HG02970 (cell line): Measurements from ENCODE around the gene MLLT10.

Experiments
- ATAC-seq: cut with Tn5 transposase; IDR thresholded peaks from one replicate; pipeline ENCODE4 v1.9.1; 2021; ENCODE audit warnings: mild to moderate bottlenecking, moderate library complexity, moderate number of reproducible peaks; ENCODE audit not compliant: unreplicated experiment, low FRiP score

The MLLT10 gene

DNA sequence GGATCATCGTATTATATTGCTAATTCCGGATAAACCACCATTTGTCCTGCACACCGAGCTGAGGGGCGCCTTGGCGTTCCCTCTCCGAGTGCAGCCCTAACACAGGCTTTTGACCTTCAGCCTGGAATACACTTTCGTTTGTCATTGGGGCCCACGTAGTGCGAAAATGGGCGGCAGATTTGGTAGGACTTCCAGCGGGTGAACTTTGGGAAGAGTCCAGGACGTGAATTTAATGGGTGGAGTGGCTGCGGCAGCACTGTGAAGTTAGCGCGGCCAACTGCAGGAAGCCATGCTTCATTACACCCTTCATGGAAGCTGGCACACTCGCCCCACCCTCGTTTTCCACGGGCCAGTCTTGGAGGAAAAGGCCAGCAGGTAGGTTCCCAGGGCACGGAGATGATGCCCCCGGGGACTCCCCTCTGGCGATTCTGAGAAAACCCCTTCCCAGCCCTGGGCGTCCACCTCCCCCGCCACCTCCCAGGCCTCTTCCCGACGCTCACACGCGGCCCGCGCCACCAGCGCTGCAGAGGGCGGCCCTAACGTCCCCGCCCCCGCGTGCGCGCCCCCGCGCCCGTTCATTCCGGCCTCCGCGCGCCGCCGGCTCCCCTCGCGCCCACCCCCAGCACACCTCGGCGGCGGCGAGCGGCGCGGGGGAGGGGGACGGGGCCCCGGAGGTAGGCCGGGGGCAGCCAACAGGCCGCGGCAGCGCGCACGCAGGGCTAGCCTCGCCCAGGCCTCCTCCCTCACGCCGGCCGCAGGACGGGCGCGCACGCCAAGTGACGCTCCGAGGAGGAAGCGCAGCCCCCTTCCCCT lies at the start of gene MLLT10:
Gene MLLT10, plus strand, starts transcription at position 766 of the 813 bp plus-strand sequence. CDS start 413 bp downstream, outside the sequence.
- peak; percentile 95 for ATAC-seq

DNA sequence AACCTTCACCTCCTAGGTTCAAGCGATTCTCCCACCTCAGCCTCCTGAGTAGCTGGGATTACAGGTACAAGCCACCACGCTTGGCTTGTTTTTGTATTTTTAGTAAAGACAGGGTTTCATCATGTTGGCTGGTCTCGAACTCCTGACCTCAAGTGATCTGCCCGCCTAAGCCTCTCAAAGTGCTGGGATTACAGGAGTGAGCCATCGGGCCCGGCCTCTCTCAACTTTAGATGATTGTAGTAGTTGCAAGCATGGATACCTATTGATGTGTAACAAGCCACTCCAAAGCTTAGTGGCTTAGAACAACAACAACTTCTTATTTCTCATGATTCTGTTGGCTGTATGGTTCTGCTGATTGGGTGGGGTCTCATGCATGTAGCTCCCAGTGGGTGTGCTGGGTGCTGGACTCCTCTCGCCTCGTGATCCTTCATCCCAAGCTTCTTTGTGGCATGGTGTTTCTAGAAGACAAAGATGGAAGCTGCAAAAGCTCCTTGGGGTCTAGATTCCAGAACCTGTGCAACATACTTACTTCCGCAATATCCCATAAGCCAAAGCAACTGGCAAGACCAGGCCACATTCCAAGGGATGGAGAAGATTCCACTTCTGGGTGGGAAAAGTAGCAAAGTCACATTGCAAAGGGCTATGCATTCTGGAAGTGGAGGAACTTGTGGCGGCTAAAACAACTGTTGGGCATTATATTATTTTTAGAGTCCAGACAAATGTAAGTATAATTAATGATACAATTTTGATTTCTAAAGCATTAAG lies 46.4 kb upstream of the MLLT10 start:
- ATAC-seq: no peak

GRCh38 chr10:21488246-21488956 lies 45.6 kb upstream of the MLLT10 start:
- no peak for ATAC-seq

- ATAC-seq: no peak
Observed at GRCh38 chr10:21488957-21489446, 45.0 kb upstream of the MLLT10 start.

DNA sequence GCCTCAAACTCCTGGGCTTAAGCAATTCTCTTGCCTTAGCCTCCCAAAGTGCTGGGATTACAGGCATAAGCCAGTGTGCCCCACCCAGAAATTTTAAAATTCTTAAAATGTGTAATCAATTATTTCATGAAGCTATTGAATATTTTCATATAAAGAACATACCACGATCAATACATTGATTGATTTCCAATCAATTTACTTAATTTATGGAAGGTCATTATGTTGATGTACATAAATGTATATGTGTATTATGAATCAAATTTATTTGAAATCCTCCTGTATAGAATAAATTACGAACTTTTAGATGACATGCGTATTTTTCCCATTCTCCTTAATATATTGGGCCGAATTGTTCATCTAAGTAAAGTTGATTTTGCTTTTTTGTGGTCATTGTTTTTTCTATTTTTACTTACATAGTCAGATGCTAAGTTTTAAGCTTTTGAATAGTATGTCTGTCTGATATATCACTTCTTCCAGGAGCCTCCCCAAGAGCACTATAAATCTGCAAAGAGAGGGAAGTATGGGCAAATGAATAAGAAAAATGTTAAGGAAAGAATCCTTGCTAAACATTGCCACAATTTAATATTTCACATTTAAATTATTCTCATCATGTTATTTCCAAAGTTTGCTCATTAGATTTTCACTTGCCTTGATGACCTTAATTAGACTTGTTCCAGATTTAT lies 43.9 kb upstream of the MLLT10 start:
- ATAC-seq: no peak

DNA sequence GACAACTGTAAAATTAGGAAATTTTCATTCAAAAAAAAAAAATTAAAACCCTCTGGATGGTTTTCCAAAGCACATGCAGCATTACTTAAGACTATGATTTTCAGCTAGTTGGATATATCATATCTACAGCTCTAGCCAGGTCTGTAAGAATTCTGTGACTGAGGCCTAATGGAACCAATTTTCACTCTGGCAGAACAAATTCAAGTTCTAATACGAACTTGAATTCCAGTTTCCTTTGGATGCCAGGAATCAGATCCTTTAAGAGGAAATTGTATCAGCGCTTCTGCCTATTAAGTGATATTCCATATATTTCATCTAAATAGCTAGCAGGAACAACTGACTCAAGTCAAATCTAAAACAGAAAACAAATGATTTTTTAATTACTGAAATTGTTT lies 43.3 kb upstream of the MLLT10 start:
- ATAC-seq: no peak

DNA sequence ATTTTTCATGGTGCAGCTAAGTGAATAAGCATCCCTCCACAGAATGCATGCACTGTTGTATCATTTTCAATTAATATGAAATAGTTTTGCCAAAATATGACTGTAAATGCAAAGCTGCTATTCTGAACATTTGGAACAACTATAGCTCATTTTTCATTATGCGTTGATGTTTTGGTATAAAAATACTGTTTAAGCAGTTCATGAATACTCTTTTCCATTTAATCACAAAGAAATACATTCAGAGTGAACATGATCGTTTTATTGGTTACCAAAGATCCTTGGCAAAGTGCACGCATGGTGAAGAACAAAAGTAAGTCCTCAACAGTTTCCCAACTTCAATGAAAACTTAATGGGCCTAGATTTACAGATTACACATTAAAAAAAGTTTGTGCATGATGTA lies 41.6 kb upstream of the MLLT10 start:
- ATAC-seq: no peak

DNA sequence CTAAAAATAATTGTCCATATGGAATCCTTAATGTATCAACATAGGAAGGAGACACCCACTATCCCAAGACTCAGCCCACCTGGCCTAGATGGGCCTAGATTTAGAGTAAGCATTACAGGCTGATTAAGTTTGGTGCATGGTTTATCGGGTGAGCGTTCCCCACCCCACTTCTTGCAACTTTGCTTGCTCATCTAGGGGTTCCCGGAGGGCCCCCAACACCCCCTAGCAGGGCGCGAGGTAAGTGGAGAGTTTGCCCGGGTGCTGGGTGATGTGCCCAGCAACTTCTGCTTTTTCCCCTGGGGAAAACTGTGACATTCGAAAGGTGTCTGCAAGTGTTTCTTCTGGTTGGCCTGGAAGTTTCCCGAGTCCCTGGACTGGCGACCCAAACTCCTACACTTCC lies 40.2 kb upstream of the MLLT10 start:
- no peak for ATAC-seq

GRCh38 chr10:21494191-21495001 lies 39.6 kb upstream of the MLLT10 start:
- ATAC-seq: no peak

GRCh38 chr10:21495002-21495751 lies 38.9 kb upstream of the MLLT10 start:
- no peak for ATAC-seq

DNA sequence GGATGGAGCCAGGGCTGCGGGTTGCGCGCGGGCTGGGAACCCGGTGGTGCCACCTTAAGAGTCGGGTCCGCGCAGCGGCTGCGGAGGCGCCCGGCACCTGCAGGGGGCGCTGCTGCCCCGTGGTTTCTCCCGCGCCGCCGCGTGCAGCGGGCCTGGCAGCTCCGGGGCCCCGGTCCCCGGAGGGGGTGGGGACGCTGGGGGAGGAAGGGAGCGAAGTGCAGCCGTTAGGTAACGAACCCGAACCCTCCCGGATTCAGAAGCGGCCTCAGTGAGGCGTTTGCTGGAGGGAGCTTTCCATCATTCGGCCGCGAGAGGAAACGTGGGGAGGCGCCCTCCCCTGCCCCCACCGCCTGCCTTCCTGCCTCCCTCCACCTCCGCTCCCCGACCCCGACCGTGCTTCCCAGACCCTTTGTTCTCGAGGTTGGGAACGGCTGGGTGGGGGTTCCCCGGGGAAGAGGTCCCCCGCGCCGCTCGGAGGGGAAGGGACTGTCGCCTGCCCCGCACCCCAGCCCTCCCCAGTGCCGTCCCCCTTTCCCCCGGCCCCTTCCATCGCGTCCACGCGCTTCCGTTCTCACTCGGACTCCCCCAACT lies 38.2 kb upstream of the MLLT10 start:
- peak; percentile 70 for ATAC-seq

GRCh38 chr10:21496343-21497176 lies 37.5 kb upstream of the MLLT10 start:
- ATAC-seq: no peak

DNA sequence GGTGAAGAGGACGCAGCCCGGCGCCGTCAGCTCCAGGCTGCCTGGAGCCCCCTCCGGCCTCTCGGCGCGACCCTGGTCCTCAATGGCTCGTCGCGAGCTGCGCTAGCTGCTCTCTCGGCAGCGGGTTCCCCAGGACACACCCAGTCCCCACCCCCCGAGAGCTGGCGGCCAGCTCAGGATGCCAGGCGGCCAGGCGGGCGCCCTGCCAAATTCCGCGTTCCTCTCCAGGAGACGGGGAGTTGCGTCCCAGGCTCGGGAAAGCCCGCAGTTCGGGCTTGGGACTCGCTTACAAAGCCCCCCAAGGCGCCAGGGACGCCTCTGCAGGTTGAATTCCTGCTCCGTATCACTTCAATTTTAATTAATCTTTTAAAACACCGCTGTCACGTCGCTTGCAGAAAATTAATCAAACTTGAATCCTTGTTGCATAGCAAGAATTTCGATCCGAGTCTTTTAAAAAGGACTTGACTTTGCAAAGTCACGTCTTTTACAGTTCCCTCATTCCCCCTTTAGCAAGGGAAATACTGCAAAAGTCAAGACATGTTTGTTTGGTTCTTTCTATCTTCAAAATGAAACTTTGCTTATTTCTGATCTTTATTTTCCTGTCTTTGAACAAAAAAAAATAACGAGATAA lies 36.7 kb upstream of the MLLT10 start:
- no peak for ATAC-seq

DNA sequence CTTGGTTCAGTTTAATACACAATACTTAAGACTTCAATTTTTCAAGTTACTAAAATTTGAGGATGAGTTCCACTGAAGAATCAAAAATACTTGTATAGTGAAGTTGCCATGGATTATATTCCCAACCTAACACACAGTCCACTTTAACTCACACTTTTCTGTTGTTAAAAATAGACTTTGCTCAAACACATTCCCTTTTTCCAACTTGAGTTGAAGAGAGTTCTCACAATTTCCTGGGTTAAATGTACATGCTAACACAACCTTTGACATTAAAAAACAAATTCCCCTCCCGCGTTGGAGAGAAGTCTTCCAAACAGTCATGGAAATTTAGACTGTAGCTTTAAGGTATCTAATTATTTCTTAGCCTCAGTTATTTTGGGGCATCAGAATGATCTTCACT lies 35.7 kb upstream of the MLLT10 start:
- ATAC-seq: no peak

GRCh38 chr10:21498986-21499385 lies 35.0 kb upstream of the MLLT10 start:
- no peak for ATAC-seq

- ATAC-seq: no peak
Observed at GRCh38 chr10:21499701-21500577, 34.1 kb upstream of the MLLT10 start.
